Nephron progenitor cell (in vitro differentiated cells): ENCODE measurements around the gene AASS.

Source experiments
- DNase-seq: peaks from one replicate; pipeline ENCODE4 v3.0.0; 2021
- H3K27ac Mint-ChIP-seq: 2 replicates; pipeline ENCODE4 v1.8.0; 2021; ENCODE audit warnings: mild to moderate bottlenecking, moderate library complexity, mixed read lengths
- H3K27me3 Mint-ChIP-seq: 2 replicates; pipeline ENCODE4 v1.8.0; 2021; ENCODE audit warnings: mild to moderate bottlenecking, low read depth, mixed read lengths; ENCODE audit not compliant: poor library complexity
- H3K36me3 Mint-ChIP-seq: 2 replicates; pipeline ENCODE4 v1.8.0; 2021; ENCODE audit warnings: low read depth, mixed read lengths
- H3K4me1 Mint-ChIP-seq: 2 replicates; pipeline ENCODE4 v1.8.0; 2021; ENCODE audit warnings: mixed read lengths
- H3K4me3 Mint-ChIP-seq: 2 replicates; pipeline ENCODE4 v1.8.0; 2021; ENCODE audit warnings: mild to moderate bottlenecking, moderate library complexity, mixed read lengths
- H3K9me3 Mint-ChIP-seq: 2 replicates; pipeline ENCODE4 v1.8.0; 2021; ENCODE audit warnings: mild to moderate bottlenecking, moderate library complexity, mixed read lengths
- TF ChIP-seq, protein P1 (sequence below): fragments of 200-600 bp; sonication (generic); IDR thresholded peaks from 2 replicates; pipeline ENCODE4 v1.5.0; 2021; ENCODE audit warnings: antibody characterized with exemption

The AASS gene

GRCh38 chr7:122070062-122070461, 74.0 kb downstream of the AASS start:
- peaks cover 24% of the 10 kb centered on the region for H3K36me3 Mint-ChIP-seq
- no peak overlapping the region for H3K4me3 Mint-ChIP-seq
- peaks cover 6% of the 10 kb centered on the region for H3K9me3 Mint-ChIP-seq
- TF ChIP-seq, protein P1, sequence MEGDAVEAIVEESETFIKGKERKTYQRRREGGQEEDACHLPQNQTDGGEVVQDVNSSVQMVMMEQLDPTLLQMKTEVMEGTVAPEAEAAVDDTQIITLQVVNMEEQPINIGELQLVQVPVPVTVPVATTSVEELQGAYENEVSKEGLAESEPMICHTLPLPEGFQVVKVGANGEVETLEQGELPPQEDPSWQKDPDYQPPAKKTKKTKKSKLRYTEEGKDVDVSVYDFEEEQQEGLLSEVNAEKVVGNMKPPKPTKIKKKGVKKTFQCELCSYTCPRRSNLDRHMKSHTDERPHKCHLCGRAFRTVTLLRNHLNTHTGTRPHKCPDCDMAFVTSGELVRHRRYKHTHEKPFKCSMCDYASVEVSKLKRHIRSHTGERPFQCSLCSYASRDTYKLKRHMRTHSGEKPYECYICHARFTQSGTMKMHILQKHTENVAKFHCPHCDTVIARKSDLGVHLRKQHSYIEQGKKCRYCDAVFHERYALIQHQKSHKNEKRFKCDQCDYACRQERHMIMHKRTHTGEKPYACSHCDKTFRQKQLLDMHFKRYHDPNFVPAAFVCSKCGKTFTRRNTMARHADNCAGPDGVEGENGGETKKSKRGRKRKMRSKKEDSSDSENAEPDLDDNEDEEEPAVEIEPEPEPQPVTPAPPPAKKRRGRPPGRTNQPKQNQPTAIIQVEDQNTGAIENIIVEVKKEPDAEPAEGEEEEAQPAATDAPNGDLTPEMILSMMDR, result no peak
- no peaks in the 10 kb centered on the region for H3K27me3 Mint-ChIP-seq
- H3K4me1 Mint-ChIP-seq, result no peaks in the 10 kb centered on the region
- no peak for DNase-seq
- no peak overlapping the region for H3K27ac Mint-ChIP-seq

DNA sequence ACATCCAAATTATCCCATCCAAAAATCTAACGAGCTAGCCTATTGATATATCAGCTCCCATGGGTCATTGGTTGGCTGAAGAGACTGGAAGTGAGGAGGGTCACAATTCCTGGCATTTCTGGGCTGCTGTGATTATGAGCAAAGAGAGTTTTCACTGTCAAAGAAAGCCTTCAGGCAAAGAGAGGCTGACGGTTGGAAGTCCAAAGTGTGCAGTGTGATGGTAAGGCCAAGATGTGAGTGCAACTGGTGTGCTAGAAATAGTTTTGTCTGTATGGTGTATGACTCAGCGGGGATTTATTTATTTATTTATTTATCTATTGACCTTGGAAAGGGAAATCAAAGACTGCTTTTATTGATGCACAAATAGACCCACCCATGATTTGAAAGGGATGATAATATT, 75.0 kb downstream of the AASS start:
- H3K4me3 Mint-ChIP-seq, result no peak overlapping the region
- H3K27me3 Mint-ChIP-seq, result no peaks in the 10 kb centered on the region
- H3K36me3 Mint-ChIP-seq, result peaks cover 13% of the 10 kb centered on the region
- no peaks in the 10 kb centered on the region for H3K9me3 Mint-ChIP-seq
- TF ChIP-seq, protein P1, result no peak
- no peak for DNase-seq
- no peaks in the 10 kb centered on the region for H3K4me1 Mint-ChIP-seq
- no peak overlapping the region for H3K27ac Mint-ChIP-seq

DNA sequence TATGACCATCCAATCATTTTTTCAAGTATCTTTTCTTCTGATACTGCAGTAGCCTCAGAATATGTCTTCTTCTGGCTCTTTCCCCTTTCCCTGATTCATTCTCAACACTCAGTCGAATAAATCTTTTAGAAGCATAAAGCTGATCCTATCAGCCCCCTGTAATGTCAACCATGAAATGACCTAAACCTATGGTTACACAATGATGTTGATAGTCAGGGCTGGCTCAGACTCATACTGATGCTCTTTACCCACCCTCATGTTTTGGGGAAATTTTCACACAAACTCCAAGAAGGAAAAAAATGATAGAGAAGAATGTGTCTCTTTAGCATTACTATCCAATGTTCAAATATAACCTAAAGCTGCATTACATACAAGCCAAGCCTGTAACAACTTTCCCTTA, 76.0 kb downstream of the AASS start:
- TF ChIP-seq, protein P1, result no peak
- Mint-ChIP-seq H3K36me3 (peaks cover 4% of the 10 kb centered on the region), H3K4me1 (no peaks in the 10 kb centered on the region), H3K27ac (no peak overlapping the region), H3K9me3 (no peaks in the 10 kb centered on the region), H3K4me3 (no peak overlapping the region), H3K27me3 (no peaks in the 10 kb centered on the region)
- DNase-seq, result no peak

- no peak for DNase-seq
- no peaks in the 10 kb centered on the region for H3K9me3 Mint-ChIP-seq
- H3K4me3 Mint-ChIP-seq, result no peak overlapping the region
- H3K36me3 Mint-ChIP-seq, result no peaks in the 10 kb centered on the region
- TF ChIP-seq, protein P1, result no peak
- H3K4me1 Mint-ChIP-seq, result no peaks in the 10 kb centered on the region
- no peaks in the 10 kb centered on the region for H3K27me3 Mint-ChIP-seq
- no peak overlapping the region for H3K27ac Mint-ChIP-seq
These were observed 77.0 kb downstream of the AASS start for GRCh38 chr7:122067077-122067476.

DNA sequence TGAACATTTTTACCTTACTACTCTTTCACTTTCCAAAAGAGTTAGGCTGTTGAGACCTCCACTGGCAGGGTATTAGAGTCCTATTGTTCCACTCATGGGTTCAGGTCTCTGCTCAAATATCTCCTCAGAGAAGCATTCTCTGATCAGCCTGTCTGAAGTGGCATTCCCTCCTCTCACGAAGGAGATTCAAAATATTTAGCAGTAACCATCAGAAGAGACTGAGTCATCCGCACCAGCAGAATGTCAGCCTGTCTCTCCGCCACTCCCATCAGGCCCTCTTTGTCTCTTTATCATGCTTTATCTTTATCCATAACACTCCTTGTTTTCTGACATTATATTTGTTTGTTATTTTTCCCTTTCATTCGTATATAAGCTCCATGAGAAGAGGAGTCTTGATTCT, 79.1 kb downstream of the AASS start:
- Mint-ChIP-seq H3K36me3 (no peaks in the 10 kb centered on the region), H3K9me3 (no peaks in the 10 kb centered on the region), H3K27ac (no peak overlapping the region), H3K4me1 (no peaks in the 10 kb centered on the region), H3K27me3 (no peaks in the 10 kb centered on the region), H3K4me3 (no peak overlapping the region)
- TF ChIP-seq, protein P1, result no peak
- DNase-seq, result no peak

GRCh38 chr7:122063146-122063545, 80.9 kb downstream of the AASS start:
- TF ChIP-seq, protein P1, result no peak
- no peak for DNase-seq
- H3K4me3 Mint-ChIP-seq, result no peak overlapping the region
- H3K4me1 Mint-ChIP-seq, result no peaks in the 10 kb centered on the region
- no peaks in the 10 kb centered on the region for H3K36me3 Mint-ChIP-seq
- H3K9me3 Mint-ChIP-seq, result no peaks in the 10 kb centered on the region
- H3K27me3 Mint-ChIP-seq, result no peaks in the 10 kb centered on the region
- H3K27ac Mint-ChIP-seq, result no peak overlapping the region
